Omental fat pad (tissue), 4 donors: Measurements from ENCODE around the gene GBP4. TPM values are rescaled to one million over a fixed set of nuclear protein-coding genes. Genes with fewer than 3 reads are reported as not detected.

Source experiments
- ATAC-seq: fragments of 150-250 bp; one replicate; pipeline ENCODE4 v1.9.1; 2016; ENCODE audit warnings: mild to moderate bottlenecking, moderate library complexity; ENCODE audit not compliant: low FRiP score
- DNase-seq: peaks from one replicate; pipeline ENCODE4 v3.0.0-alpha.2; 2019; ENCODE audit warnings: low spot score
- total RNA-seq, 4 donors: library from RNA; depleted of rRNA; stranded (reverse); fragments of >200 nt; gene quantifications; one replicate each; pipeline ENCODE4 v1.1.0, GENCODE V29; 2016
- TF ChIP-seq, protein P1 (sequence below), 3 donors: fragments of 450-650 bp; IDR thresholded peaks; one replicate each; pipeline ENCODE4 v1.5.1; 2016 to 2017; ENCODE audit warnings: antibody characterized with exemption in 3 of 3, mild to moderate bottlenecking in 3 of 3, moderate library complexity in 2 of 3

Gene GBP4
- total RNA-seq, 4 donors from 2014 or later: 4.1 to 95.2 (median 7.5) TPM

GRCh38 chr1:89151047-89151446 is 47.7 kb downstream of the GBP4 start:
- DNase-seq (no peak), ATAC-seq (no peak)
- TF ChIP-seq, protein P1, sequence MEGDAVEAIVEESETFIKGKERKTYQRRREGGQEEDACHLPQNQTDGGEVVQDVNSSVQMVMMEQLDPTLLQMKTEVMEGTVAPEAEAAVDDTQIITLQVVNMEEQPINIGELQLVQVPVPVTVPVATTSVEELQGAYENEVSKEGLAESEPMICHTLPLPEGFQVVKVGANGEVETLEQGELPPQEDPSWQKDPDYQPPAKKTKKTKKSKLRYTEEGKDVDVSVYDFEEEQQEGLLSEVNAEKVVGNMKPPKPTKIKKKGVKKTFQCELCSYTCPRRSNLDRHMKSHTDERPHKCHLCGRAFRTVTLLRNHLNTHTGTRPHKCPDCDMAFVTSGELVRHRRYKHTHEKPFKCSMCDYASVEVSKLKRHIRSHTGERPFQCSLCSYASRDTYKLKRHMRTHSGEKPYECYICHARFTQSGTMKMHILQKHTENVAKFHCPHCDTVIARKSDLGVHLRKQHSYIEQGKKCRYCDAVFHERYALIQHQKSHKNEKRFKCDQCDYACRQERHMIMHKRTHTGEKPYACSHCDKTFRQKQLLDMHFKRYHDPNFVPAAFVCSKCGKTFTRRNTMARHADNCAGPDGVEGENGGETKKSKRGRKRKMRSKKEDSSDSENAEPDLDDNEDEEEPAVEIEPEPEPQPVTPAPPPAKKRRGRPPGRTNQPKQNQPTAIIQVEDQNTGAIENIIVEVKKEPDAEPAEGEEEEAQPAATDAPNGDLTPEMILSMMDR (IDR thresholded peaks at IDR 0.05): no peak

GRCh38 chr1:89149976-89150375 is 48.8 kb downstream of the GBP4 start:
- ATAC-seq (no peak), DNase-seq (no peak)
- TF ChIP-seq, protein P1 (IDR thresholded peaks at IDR 0.05): no peak

DNA sequence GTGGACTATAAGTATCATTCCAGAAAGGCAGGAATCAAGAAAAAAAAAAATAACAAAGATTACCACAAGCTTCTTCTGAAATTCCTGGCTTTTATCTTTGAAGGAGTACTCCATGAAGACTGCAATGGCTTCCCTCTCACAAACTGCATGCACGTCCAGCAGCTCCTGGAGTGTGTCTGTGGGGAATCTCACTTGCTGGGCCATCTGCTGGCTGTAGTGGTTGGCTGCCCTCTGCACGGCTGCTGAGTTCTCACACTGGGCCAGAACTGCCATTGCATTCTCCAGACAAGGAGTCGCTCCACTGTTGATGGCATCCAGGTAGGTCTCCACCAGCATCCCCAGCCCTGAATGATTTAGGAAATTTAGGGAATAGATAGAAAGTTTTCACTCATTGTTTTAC is 49.5 kb downstream of the GBP4 start:
- TF ChIP-seq, protein P1 (IDR thresholded peaks at IDR 0.05): no peak
- ATAC-seq (peak; percentile 87), DNase-seq (no peak)

DNA sequence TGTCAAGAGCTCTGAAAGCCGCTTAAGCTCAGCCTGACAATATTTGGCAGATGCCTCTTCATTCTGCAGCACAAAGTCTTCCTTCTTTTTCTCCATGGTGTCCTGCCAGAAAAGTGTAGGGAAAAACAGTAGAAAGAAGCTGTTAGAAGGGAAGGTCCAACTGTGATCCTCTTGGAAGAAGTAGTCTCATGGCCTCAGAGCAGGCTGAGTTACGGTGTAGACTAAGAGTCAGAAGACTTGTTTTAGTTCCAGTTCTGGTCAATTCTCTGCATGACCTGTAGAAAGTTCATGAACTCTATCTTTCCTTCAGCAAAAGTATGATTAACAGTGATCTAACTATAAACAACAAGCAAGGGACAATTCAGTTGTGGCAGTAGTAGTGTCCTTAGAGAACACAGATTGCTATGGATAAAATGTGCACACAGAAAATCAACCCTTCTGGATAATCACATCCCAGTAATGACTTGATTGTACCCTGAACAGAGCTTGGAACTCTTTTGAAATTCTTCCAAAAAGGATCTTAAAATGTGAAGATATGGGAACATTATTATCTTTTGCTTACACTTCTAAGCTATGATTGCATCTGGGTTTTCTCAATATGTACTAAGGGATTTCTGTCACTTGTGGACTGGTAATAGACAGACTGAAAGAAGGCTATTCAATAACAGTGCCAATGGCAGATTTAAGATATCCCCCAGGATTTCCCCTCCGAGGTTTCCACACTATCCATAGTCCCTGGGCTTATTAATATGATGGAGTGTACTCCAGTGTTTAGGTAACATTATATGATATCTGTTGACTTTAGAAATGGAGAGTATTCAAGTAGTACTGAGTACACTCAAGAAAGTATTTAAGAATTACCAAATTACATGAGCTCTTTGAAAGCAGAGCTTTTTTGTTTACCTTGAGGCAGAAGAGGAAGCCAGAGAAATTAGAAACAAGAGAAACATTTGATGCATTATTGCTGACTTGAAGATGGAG is 50.8 kb downstream of the GBP4 start:
- DNase-seq (no peak), ATAC-seq (no peak)
- TF ChIP-seq, protein P1 (IDR thresholded peaks at IDR 0.05): no peak

- ATAC-seq (no peak), DNase-seq (no peak)
- TF ChIP-seq, protein P1 (IDR thresholded peaks at IDR 0.05): no peak
These were observed 52.0 kb downstream of the GBP4 start for GRCh38 chr1:89146721-89147120.

- TF ChIP-seq, protein P1 (IDR thresholded peaks at IDR 0.05): no peak
- ATAC-seq: no peak
These were observed 55.3 kb downstream of the GBP4 start for GRCh38 chr1:89143484-89143883.

DNA sequence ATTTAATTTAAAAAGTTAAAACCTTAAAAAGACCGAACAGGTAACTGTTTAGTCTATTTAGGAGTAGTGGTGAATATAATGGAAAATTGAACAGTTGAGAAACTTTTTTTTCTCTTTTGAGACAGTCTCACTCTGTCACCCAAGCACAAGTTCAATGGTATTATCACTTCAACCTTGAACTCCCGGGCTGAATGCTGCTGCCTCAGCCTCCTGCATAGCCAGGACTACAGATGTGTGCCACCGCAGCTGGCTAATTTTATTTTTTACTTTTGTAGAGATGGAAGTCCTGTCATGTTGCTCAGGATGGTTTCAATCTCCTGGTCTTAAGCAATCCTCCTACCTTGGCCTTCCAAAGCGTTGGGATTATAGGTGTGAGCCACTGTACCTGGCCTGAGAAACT is 56.6 kb downstream of the GBP4 start:
- no peak for ATAC-seq
- no peak for DNase-seq
- TF ChIP-seq, protein P1 (IDR thresholded peaks at IDR 0.05): no peak

More at GRCh38 chr1:89143484-89143883, 55.3 kb downstream of the GBP4 start:
- no peak for DNase-seq
